HCT116 (cell line): ENCODE measurements around the gene OR10G3. TPM values are rescaled to one million over a fixed set of nuclear protein-coding genes. Genes with fewer than 3 reads are reported as not detected.

Experiments used
- ATAC-seq: fragments of 200-7000 bp; cut with Tn5 transposase; 2 replicates; pipeline ENCODE4 v1.9.1; 2020; ENCODE audit warnings: mild to moderate bottlenecking, moderate library complexity
- BruUV-seq: library from RNA; stranded (reverse); fragments of 400-500 nt; replicated peaks from 2 replicates; lab custom pipeline; 2021; lab: Mats Ljungman, UMichigan
- CTCF ChIA-PET: fragments of 300-600 bp; sonication (Branson Sonifier 250); formaldehyde crosslinking; loops from one replicate; lab custom pipeline; 2021; ENCODE audit warnings: antibody characterized with exemption; lab: Charles Lee
- POLR2A ChIA-PET: fragments of 300-600, 350-600 bp; sonication (Branson Sonifier 250); formaldehyde crosslinking; loops from one replicate; lab custom pipeline; 2021; ENCODE audit warnings: antibody characterized with exemption; lab: Charles Lee
- RAD21 ChIA-PET, 2 experiments: fragments of 300-600 bp; sonication (Branson Sonifier 250); formaldehyde crosslinking; loops; one replicate each; lab custom pipeline; 2023; ENCODE audit warnings: low total read pairs in 2 of 2; ENCODE audit not compliant: uncharacterized antibody in 2 of 2, unreplicated experiment in 2 of 2, low non-redundant PET in 1 of 2; lab: Charles Lee
- DNase-seq: peaks from one replicate; pipeline ENCODE4 v3.0.0-alpha.2; 2010; ENCODE audit warnings: low read depth, low spot score
- H2AFZ ChIP-seq: fragments of 200-600 bp; shearing (Covaris generic), sonication (generic); 2 replicates; pipeline ENCODE4 v1.6.1; 2017; ENCODE audit warnings: low read depth, mixed run types, mixed read lengths, antibody characterized with exemption, low read length; ENCODE audit not compliant: poor library complexity, severe bottlenecking
- H3K27ac ChIP-seq: 2 replicates; pipeline ENCODE4 v1.5.1; 2012; ENCODE audit warnings: low read depth, low read length
- H3K27me3 ChIP-seq: fragments of 200-600 bp; sonication (generic); 2 replicates; pipeline ENCODE4 v1.6.1; 2016; ENCODE audit warnings: mixed run types, low read length, mixed read lengths; ENCODE audit not compliant: insufficient read depth
- H3K36me3 ChIP-seq, 2 experiments: fragments of 200-500 bp in 1 of 2; fragments of 200-600 bp in 1 of 2; sonication (Bioruptor generic) in 1 of 2; sonication (generic) in 1 of 2; 2 replicates each; pipeline versions ENCODE4 v1.5.1 to v1.6.1; 2014 to 2016; ENCODE audit warnings: low read length in 2 of 2, inconsistent platforms in 1 of 2, mixed read lengths in 1 of 2, mixed run types in 1 of 2; ENCODE audit not compliant: insufficient read depth in 2 of 2, control insufficient read depth in 1 of 2
- H3K4me1 ChIP-seq, 2 experiments: fragments of 200-600 bp in 1 of 2; sonication (generic) in 1 of 2; 2 replicates each; pipeline versions ENCODE4 v1.5.1 to v1.6.1; 2012 to 2017; ENCODE audit warnings: low read length in 2 of 2, inconsistent platforms in 1 of 2, mild to moderate bottlenecking in 1 of 2, mixed read lengths in 1 of 2, mixed run types in 1 of 2, moderate library complexity in 1 of 2; ENCODE audit not compliant: insufficient read depth in 2 of 2, control insufficient read depth in 1 of 2
- H3K4me2 ChIP-seq: fragments of 200-600 bp; sonication (generic); 2 replicates; pipeline ENCODE4 v1.6.1; 2017; ENCODE audit warnings: mixed run types, low read length, mixed read lengths
- H3K4me3 ChIP-seq, 2 experiments: fragments of 200-600 bp in 1 of 2; sonication (generic) in 1 of 2; replicated peaks in 1 of 2; 2 replicates each; pipeline ENCODE4 v1.5.1; 2011 to 2016; ENCODE audit warnings: low read length in 2 of 2, control low read depth in 1 of 2, low read depth in 1 of 2, mild to moderate bottlenecking in 1 of 2, mixed read lengths in 1 of 2, mixed run types in 1 of 2
- H3K79me2 ChIP-seq: fragments of 200-600 bp; sonication (generic); 2 replicates; pipeline ENCODE4 v1.6.1; 2017; ENCODE audit warnings: mild to moderate bottlenecking, mixed run types, low read length, moderate library complexity, mixed read lengths; ENCODE audit not compliant: insufficient read depth
- H3K9ac ChIP-seq: fragments of 200-600 bp; sonication (generic); 2 replicates; pipeline ENCODE4 v1.6.1; 2016; ENCODE audit warnings: low read length, mixed read lengths
- H3K9me2 ChIP-seq: fragments of 200-600 bp; sonication (generic), shearing (Covaris generic); 2 replicates; pipeline ENCODE4 v1.6.1; 2017; ENCODE audit warnings: mixed run types, mild to moderate bottlenecking, moderate library complexity; ENCODE audit not compliant: insufficient read depth
- H3K9me3 ChIP-seq, 2 experiments: fragments of 200-500 bp in 1 of 2; fragments of 200-600 bp in 1 of 2; sonication (Bioruptor generic) in 1 of 2; sonication (generic) in 1 of 2; 2 replicates each; pipeline ENCODE4 v1.6.1; 2014 to 2017; ENCODE audit warnings: low read length in 2 of 2, mixed read lengths in 2 of 2, inconsistent platforms in 1 of 2, low read depth in 1 of 2, mild to moderate bottlenecking in 1 of 2, mixed run types in 1 of 2, moderate library complexity in 1 of 2; ENCODE audit not compliant: control insufficient read depth in 1 of 2, insufficient read depth in 1 of 2
- H4K20me1 ChIP-seq: fragments of 200-600 bp; sonication (generic), shearing (Covaris generic); 2 replicates; pipeline ENCODE4 v1.6.1; 2017; ENCODE audit warnings: mixed run types, mild to moderate bottlenecking, moderate library complexity; ENCODE audit not compliant: insufficient read depth
- ELF1 ChIP-seq: IDR thresholded peaks from 2 replicates; pipeline ENCODE4 v1.6.1; 2012; ENCODE audit warnings: low read depth, borderline replicate concordance
- EZH2 ChIP-seq: fragments of 200-600 bp; sonication (generic); IDR thresholded peaks from 2 replicates; pipeline ENCODE4 v1.6.1; 2017; ENCODE audit warnings: antibody characterized with exemption, mixed run types
- POLR2AphosphoS5 ChIP-seq: IDR thresholded peaks from 2 replicates; pipeline ENCODE4 v1.6.1; 2011; ENCODE audit warnings: mild to moderate bottlenecking, low read depth, low read length, moderate library complexity
- SIN3A ChIP-seq: IDR thresholded peaks from 2 replicates; pipeline ENCODE4 v1.6.1; 2012; ENCODE audit warnings: low read depth
- SRF ChIP-seq: IDR thresholded peaks from 2 replicates; pipeline ENCODE4 v1.6.1; 2012; ENCODE audit warnings: low read depth
- TCF7L2 ChIP-seq: IDR thresholded peaks from 2 replicates; pipeline ENCODE4 v1.7.0; 2011; ENCODE audit warnings: borderline replicate concordance, inconsistent platforms; ENCODE audit not compliant: insufficient read depth, insufficient read length; ENCODE audit errors: extremely low read depth
- ZFX ChIP-seq: fragments of 450-650 bp; IDR thresholded peaks from 2 replicates; pipeline ENCODE4 v1.6.1; 2017
- ZNF274 ChIP-seq: fragments of 200-500 bp; sonication (Bioruptor generic); IDR thresholded peaks from 2 replicates; pipeline ENCODE4 v1.6.1; 2014; ENCODE audit warnings: mild to moderate bottlenecking, low read depth, low read length, inconsistent platforms
- intact Hi-C: fragments of 100-400 bp; cut with micrococcal nuclease; formaldehyde crosslinking; loops from 2 replicates; pipeline ENCODE4 v1.10.0; 2022
- total RNA-seq: library from RNA; stranded (reverse); gene quantifications from one replicate; pipeline ENCODE4 v1.2.1, GENCODE V29; 2021; ENCODE audit not compliant: unreplicated experiment
- TF ChIP-seq, protein P1 (sequence below): IDR thresholded peaks from 2 replicates; pipeline ENCODE4 v1.6.1; 2012
- TF ChIP-seq, protein P2 (sequence below): IDR thresholded peaks from 2 replicates; pipeline ENCODE4 v1.6.1; 2012; ENCODE audit warnings: low read depth
- TF ChIP-seq, protein P3 (sequence below), 3 experiments: fragments of 200-600 bp in 1 of 3; sonication (generic) in 1 of 3; IDR thresholded peaks in 2 of 3; conservative IDR thresholded peaks in 1 of 3; 2 replicates each; pipeline ENCODE4 v1.5.1; 2012 to 2017; ENCODE audit warnings: low read depth in 2 of 3, low read length in 2 of 3, antibody characterized with exemption in 1 of 3, borderline replicate concordance in 1 of 3, control low read depth in 1 of 3, mild to moderate bottlenecking in 1 of 3, mixed read lengths in 1 of 3, mixed run types in 1 of 3, moderate library complexity in 1 of 3; ENCODE audit not compliant: insufficient read depth in 1 of 3

The OR10G3 gene
- total RNA-seq, 1 experiment from 2014 or later, result not detected

DNA sequence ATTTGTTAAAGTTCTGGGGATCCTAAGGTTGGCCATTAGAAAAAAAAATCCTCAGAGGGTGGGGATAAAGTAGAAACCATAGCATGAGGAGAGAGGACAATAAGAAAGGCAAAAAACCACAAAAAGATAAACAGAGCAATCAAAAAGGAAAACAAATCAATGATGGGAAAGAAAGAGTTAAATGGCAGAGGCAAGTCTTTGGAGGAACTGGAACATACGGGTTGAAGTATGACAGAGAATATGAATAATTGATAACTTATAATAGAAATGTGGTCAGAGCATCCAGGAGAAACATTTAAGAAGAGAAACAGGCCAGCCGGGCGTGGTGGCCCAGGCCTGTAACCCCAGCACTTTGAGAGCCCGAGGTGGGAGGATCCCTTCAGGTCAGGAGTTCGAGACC lies 35.9 kb downstream of the OR10G3 start:
- ATAC-seq (no peak), DNase-seq (no peak)
- no peaks in the 10 kb centered on the region for H3K79me2 ChIP-seq
- no peak overlapping the region for H3K4me2 ChIP-seq
- no peak overlapping the region for H2AFZ ChIP-seq
- no TSS peak for BruUV-seq
- ChIA-PET POLR2A (no interaction called here), CTCF (no interaction called here), RAD21 (no interaction called here)
- no peaks in the 10 kb centered on the region for H3K4me1 ChIP-seq
- no peaks in the 10 kb centered on the region for H3K9me3 ChIP-seq
- TF ChIP-seq, protein P1, sequence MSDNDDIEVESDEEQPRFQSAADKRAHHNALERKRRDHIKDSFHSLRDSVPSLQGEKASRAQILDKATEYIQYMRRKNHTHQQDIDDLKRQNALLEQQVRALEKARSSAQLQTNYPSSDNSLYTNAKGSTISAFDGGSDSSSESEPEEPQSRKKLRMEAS, result no peak
- no peak for TF ChIP-seq ELF1
- TF ChIP-seq POLR2AphosphoS5, result no peak
- TF ChIP-seq SRF, result no peak
- TF ChIP-seq, protein P2, sequence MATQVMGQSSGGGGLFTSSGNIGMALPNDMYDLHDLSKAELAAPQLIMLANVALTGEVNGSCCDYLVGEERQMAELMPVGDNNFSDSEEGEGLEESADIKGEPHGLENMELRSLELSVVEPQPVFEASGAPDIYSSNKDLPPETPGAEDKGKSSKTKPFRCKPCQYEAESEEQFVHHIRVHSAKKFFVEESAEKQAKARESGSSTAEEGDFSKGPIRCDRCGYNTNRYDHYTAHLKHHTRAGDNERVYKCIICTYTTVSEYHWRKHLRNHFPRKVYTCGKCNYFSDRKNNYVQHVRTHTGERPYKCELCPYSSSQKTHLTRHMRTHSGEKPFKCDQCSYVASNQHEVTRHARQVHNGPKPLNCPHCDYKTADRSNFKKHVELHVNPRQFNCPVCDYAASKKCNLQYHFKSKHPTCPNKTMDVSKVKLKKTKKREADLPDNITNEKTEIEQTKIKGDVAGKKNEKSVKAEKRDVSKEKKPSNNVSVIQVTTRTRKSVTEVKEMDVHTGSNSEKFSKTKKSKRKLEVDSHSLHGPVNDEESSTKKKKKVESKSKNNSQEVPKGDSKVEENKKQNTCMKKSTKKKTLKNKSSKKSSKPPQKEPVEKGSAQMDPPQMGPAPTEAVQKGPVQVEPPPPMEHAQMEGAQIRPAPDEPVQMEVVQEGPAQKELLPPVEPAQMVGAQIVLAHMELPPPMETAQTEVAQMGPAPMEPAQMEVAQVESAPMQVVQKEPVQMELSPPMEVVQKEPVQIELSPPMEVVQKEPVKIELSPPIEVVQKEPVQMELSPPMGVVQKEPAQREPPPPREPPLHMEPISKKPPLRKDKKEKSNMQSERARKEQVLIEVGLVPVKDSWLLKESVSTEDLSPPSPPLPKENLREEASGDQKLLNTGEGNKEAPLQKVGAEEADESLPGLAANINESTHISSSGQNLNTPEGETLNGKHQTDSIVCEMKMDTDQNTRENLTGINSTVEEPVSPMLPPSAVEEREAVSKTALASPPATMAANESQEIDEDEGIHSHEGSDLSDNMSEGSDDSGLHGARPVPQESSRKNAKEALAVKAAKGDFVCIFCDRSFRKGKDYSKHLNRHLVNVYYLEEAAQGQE, result no peak
- TF ChIP-seq EZH2, result no peak
- TF ChIP-seq ZNF274, result no peak
- TF ChIP-seq SIN3A, result no peak
- no peak for TF ChIP-seq TCF7L2
- TF ChIP-seq, protein P3, sequence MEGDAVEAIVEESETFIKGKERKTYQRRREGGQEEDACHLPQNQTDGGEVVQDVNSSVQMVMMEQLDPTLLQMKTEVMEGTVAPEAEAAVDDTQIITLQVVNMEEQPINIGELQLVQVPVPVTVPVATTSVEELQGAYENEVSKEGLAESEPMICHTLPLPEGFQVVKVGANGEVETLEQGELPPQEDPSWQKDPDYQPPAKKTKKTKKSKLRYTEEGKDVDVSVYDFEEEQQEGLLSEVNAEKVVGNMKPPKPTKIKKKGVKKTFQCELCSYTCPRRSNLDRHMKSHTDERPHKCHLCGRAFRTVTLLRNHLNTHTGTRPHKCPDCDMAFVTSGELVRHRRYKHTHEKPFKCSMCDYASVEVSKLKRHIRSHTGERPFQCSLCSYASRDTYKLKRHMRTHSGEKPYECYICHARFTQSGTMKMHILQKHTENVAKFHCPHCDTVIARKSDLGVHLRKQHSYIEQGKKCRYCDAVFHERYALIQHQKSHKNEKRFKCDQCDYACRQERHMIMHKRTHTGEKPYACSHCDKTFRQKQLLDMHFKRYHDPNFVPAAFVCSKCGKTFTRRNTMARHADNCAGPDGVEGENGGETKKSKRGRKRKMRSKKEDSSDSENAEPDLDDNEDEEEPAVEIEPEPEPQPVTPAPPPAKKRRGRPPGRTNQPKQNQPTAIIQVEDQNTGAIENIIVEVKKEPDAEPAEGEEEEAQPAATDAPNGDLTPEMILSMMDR (IDR thresholded peaks at IDR 0.05 in 2 of 3, conservative IDR thresholded peaks at IDR 0.05 in 1 of 3; ENCODE audit: borderline replicate concordance in 1 of 3, insufficient read depth in 1 of 3, low read depth in 2 of 3, low read length in 2 of 3), result no peak
- no peak for TF ChIP-seq ZFX
- no peaks in the 10 kb centered on the region for H3K9me2 ChIP-seq
- intact Hi-C loops, result no loop called here
- H3K4me3 ChIP-seq, result no peak overlapping the region
- H3K27me3 ChIP-seq, result 0 out of 2 replicates have a peak, but pooled peaks cover 3% of the 10 kb centered on the region
- H4K20me1 ChIP-seq, result no peaks in the 10 kb centered on the region
- H3K27ac ChIP-seq, result no peak overlapping the region
- no peak overlapping the region for H3K9ac ChIP-seq
- no peaks in the 10 kb centered on the region for H3K36me3 ChIP-seq
